Mesenteric fat pad (tissue), 1 donor: Measurements from ENCODE around the gene NEDD4L. TPM values are rescaled to one million over a fixed set of nuclear protein-coding genes. Genes with fewer than 3 reads are reported as not detected.
"Not testable (repeated sequence)": the region's sequence is repeated elsewhere in the genome, so short reads cannot be mapped to it uniquely, and the experiment has no call there.

Source experiments
- DNase-seq: peaks from one replicate; pipeline ENCODE4 v3.0.0-alpha.2; 2020; ENCODE audit warnings: low spot score
- total RNA-seq: library from RNA; stranded (reverse); fragmentation: NEBNext Ultra II Directional; extraction: Animal tissue kit (Norgen Biotek cat#: 25700); gene quantifications from one replicate; pipeline ENCODE4 v1.2.1, GENCODE V29; 2021
- donor health status: DM: yes; HTN: yes; CAD: no.

The NEDD4L gene
- total RNA-seq, 1 donor from 2014 or later = 43.7 TPM

DNA sequence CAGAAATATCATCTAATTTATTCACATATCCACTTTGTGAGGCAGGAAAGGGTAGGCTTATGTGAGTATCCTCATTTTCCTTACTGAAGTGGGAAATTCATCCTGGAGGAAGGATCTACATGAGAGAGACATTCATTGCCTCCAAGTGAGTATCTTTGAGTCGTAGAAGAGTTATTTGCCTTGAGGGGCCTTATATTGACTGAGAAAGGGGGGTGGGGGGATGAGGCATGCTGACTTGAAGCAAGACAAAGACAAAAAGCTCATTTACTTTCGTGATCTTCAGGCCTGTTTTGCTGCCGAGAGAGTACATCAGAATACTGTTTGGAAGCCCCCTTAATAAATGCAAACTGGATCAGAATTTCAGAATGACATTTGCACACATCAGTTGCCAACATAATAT lies 17.6 kb upstream of the NEDD4L start:
- no peak for DNase-seq

DNA sequence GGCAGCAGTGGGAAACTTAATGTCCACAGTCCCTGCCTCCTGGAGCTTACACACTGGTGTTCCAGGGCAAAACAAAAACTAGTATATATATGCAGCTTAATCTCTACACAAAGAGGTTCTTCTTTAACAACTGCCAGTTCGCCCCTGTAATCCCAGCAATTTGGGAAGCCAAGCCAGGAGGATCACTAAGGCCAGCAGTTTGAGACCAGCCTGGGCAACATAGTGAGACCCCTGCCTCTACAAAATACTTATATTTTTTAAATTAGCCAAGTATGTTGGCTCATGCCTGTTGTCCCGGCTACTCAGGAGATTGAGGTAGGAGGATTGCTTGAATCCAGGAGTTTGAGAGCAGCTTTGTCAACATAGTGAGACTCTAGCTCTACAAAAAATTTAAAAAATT lies 17.2 kb upstream of the NEDD4L start:
- no peak for DNase-seq

DNA sequence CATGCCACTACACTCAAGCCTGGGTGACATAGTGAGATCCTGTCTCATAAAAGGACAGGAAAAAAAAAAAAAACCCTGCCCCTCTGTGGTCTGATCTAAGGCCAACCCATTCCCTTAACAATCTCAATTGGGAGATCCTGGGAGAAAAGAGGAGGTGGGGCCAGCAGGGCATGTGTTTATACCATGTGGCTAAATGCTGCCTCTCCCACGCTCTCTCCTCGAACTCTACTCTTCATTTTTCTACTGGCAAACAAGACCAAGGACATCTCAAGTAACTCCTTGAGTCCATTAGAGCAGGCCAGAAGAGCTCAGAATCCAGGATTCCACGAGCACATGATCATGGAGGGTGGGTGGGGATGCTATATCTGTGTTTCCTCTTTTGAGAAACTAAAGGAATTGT lies 16.7 kb upstream of the NEDD4L start:
- no peak for DNase-seq

DNA sequence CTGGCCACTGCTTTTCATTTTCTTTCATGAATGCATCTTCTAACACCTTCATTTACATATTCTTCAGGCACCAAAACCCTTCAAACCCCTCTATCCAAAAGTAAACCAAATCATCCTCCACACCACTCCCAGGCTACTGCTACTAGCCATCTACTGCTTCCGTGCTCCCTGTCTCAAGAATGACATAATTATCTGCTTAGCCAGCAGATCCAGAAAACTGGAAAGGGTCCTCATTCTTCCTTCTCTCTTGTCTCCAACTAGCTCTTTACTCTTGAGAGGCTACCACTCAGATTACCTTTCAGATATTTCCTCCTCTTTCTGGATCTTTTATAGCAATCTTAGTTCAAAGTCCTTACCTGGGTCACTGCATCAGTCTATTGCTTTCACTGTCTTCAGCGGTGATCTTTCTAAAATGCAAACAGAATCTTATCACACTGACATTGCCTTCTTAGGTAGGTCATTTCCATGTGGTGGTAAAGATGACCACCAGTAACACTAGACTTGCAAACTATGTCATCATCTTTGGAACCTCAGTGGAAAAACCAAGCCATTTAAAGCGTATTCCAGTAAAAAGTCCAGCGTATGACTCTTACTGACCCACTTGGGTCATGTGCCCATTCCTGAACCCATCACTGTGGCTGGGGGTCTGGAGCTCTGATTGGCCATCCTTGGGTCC lies 15.8 kb upstream of the NEDD4L start:
- no peak for DNase-seq

DNA sequence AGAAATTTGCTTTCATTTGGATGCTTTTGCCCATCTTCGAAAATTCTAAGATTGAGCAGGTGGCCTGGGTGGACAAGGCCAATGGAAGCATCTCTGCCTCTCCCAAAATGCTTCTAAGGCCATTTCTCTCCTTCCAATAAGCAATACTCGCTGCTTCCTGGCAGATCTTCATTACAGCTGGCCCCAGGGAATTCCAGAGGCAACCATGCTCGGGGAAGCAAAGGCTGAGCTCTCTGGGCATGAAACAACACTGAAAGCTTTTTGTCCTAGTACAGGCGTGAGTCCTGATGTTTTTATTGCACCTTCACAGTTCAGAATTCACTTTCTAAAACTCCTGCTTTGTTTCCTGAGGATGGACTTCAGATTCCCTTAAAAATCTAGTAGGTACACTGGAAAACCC lies 11.8 kb upstream of the NEDD4L start:
- no peak for DNase-seq

DNA sequence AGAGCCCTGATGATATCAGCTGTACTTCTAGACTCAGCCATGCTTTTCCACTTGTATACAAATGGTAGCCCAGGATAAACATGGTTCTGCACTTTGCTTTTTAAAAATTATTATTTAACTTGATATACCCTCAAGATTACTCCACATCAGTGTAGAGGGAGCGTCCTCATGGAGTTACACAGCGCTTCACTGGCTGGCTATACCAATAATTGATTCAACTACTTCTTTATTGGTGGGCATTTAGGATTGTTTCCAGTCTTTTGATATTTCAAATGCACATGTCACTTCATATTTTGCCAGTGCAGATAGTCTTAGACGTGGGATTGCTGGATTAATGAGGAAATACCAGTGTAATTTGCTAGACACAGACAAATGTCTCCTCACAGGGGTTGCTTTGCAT lies 10.8 kb upstream of the NEDD4L start:
- DNase-seq = no peak

DNA sequence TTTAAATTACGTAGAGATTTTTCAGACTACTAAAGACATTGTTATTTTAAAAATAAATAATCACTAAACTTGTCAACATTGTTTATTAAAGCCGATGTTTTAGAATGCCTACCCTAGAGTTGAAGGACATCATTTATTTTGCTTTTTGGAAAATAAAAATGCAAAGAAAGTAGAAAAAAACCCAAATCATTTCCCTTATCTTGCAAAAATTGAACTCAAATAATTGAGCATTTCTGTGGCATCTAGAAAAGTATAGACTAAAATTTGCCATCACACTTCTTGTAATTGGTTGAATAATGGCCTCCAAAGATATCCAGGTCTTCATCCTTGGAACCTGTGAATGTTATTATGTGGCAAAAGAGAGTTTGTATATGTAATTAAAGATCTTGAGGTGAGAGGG lies 9.7 kb upstream of the NEDD4L start:
- DNase-seq = no peak

DNA sequence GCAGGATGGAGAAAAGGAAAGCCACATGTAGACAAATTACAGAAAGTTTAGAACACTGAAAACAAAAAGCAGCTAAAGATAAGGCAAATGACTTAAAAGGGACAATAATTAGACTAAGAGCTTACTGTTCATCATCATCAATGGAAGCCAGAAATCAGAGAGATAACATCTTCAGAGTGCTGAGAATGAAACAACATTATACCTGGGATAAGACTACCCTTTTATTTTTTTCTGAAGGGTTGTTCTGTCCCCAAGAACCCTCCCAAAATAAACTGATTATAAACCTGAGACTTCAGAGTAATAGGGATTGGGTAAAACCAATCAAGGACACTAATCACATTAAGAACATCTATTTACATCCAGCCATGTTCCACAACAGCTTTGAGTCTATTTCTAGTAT lies 6.9 kb upstream of the NEDD4L start:
- DNase-seq = no peak

DNA sequence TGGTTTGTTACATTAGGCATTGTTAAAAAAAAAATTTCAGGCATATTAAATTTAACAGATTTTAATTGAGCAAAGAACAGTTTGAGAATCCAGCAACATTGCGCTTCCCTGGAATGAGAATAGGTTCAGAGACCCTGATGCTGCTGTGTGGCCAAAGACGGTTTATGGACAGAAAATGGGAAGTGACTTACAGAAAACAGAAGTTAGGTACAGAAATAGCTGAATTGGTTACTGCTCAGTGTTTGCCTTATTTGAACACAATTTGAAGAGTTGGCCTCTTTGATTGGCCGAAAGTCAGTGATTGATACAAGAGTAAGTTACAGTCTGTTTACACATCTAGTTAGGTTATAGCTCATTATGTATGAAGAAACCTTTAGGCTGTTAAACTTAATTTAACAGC lies 6.0 kb upstream of the NEDD4L start:
- DNase-seq = no peak

DNA sequence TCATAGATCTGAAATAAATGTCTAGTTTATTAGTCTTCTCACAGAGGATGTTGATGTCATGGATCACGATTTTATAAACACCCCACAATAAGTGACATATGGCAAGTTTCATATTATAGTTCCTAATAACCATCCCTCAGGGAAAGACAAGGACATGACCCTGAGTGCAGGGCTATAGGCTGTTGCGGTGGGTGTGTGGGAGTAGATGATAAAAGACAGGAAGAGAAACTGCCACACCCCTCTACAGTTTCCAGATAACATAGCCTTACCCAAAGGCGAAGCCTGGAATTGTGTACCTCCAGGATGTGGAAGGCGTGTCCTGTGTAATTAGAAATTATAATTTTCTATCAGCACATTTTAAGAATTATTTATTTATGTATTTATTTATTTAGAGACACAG lies 2.4 kb upstream of the NEDD4L start:
- DNase-seq = no peak

DNA sequence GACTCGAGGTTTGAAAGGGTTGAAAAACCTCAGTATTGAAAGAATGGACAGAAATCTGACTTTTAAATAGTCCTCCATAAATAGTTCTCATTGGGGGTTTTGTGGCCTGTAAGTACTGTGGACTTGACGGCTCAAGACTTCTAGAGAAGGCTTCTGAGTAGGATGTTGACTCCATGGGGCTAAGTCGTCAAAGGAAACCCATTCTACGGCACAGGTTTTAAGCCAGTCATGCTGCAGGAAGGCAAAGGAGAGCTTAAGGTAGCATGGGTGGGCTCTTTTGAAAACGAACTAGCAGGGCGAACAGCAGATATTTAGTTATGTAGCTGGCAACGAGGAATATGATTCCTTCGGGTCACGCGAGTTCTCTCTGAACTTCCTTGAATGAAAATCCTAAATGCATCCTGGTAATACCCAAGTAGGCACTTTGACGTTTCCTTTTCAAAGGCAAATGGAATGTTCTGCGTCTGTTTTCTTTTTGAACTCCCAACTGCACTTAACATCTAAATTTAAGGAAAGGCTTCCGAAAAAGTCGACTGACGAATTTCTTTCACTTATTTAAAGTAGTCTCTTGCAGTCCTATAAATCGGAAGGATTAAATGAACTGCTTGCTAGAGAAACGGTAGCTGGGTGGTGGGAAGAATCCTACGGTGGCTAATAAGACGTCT lies 1.1 kb upstream of the NEDD4L start:
- DNase-seq = no peak

DNA sequence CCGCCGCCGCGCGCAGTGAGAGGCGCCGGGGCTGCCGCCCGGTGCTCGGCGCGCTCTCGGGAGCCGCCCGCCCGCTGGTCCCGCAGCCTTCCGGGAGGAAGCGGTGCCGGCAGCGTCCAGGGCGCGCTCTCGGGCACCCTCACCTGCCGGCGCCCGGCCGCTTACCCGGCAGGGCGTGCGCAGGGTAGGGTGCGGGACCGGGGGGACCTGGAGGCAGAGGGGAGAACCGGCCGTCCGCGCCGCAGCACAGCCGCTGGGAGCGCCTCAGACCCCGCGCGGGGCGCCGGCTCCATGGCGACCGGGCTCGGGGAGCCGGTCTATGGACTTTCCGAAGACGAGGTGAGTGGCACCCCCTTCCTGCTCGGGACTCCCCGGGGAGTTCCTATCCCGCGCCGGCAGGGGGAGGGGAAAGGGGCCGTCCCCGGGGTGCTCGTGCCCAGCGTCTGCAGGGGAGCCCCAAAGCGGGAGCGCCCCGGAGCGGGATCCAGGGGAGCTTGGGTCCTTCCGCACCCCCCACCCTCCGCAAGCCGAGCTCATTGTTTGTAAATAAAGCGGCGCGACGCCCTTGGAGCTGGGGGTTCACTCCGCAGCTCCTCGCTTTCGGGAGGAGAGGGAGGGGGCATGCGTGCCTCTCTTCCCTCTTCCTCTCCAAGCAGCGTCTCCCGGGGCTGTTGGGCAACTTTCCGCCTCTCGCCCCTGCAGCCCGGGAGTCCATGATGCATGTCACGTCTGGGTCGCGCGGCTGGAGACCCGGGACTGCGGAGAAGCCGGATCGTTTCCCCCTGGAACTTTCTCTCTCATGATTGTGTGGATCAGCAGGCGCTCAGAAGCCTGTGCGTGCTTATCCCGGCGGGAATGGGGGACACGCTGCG lies 580 bp downstream of the NEDD4L start:
- DNase-seq = no peak

DNA sequence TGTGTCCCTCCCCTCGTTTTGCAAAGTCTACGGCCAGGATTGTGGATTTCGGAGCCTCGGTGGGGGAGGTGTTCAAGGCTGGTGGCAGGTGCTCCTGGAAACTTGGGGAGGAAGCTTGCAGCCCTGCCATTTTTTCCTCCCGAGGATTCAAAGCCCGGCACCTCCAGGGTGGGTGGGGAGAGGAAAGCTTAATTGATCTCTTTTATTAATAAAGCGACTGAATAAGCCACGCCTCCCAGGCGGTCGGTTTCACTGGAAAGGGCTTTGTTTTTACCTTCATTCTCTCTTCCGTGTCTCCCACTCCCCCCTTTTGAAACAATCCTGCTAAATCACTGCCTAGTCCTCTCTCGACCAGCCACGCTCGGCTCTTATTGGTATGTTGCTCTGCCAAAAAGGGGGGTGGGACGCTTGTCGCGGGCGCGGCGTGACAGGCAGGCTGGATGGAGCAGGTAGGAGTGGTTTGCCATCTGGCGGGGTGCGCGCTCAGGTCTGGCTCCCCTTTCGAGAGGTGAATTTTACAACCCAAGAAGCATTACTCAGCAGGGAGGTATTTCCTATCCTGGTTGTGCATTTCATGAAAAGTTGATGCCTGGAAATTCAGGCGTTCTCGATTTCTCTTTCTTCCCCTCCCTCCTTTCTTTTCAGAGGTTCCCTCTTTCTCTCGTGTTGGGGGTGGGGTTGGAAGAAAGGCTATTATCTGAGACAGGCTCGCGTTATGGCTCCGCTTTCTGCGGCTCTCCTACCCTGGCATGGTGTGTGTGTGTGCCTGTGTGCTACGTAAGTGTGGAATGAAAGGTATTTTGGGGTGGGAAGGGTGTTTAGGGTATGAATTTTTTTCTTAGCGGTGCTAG lies 1.4 kb downstream of the NEDD4L start:
- DNase-seq = no peak

DNA sequence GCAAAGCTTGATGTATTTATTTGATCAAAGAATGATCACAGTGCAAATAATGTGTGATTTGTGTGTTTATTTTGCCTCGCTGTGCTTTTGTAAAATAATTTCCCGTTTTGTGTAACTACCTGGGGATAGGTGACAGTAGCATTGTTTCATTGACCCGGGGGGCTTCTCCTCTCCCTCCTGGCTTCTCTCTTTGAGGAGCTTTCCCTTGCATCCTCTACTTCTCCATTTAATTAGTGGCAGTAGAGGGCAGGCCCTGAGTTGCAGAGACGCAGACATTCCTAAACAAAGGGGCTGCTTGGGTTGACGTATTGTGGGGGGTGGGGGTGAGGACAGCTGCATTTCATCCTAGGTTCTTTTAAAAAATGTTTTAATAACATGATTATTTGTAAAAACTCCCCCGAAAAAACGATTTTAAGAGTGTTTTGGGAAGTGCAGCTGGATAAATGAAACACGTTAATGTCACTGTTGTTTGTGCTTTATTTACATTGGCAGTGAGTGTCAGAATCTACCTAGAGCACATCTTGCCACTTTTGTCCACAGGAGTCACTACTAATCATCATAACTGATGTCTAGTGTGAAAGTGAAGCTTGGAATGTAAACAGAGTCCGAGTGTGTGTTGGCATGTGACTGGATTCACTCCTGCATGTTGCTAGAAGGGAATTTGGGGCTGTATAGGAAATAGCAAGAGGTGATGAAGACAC lies 2.2 kb downstream of the NEDD4L start:
- DNase-seq = no peak

DNA sequence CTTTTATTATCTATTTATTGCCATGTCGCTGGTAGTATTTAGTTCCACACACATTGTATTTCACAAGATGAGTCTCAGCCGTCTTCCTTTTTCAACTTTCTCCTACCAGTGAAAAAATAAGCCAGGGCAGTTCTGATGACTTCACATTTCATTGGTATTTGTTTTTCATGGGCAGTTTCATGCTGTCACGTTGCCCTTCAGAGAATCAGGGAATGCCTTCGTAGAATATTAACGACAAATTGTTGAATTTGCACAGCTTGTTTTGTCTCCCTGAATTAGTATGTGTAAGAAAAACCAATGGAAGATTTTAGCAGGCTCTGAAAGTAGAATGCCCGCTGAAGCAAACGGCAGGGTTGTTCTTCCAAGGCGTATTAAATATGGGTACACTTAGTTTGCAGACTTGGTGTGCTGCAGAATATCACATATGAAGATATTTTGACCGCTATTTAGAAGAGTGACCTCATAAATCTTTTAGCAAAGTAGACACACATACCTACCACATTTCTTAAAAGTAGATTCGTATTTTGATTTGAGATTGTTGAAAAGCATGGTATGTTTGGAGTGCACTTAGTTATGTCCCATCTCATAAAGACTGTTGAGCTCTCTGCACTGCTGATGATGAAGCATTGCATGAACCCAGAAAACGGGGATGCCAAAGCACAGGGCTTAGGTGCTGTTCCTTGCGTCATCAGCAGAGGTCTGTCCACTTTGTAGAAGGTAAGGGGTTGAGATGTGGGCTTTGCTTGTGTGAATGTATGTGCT lies 2.9 kb downstream of the NEDD4L start:
- DNase-seq = no peak

DNA sequence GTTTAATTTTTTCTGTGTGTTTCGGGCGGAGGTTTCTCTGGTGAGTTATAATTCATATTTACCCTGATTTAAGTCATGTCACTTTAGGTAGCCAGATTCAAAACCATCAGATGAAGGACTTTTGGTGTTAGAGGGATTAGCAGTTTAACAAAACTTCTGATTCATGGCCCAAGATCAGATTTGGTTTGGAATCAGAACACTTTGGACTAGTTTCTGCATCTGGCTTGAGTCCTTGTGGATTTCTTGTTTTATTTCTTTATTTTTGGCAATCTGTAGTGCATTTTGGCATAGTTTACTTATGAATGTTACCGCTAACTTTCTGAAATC lies 3.5 kb downstream of the NEDD4L start:
- DNase-seq = no peak

DNA sequence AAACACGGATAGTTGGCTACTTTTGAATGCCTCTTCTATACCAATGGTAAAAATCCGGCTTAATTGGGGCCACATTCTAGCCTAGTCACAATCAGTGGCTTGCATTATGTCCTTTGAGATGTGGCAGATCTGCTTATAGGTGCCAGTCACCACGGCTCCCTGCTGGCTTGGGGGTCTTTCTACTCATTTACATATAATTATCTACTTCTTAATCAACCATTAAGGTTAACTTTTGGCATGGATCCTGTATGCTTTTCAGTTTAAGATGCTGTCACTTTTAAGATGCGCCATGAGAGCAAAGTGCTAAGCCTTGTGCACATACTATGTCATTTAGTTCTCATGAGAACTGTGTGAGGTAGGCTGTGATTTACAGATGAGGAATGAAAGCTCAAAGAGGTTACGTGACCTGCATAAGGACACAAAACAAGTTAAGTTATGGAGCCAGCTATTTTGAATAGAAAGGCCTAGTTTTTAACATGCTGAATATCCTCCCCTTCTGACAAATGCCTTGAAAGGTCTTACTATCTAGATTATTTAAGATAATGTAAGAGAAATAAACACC lies 4.1 kb downstream of the NEDD4L start:
- DNase-seq = no peak

DNA sequence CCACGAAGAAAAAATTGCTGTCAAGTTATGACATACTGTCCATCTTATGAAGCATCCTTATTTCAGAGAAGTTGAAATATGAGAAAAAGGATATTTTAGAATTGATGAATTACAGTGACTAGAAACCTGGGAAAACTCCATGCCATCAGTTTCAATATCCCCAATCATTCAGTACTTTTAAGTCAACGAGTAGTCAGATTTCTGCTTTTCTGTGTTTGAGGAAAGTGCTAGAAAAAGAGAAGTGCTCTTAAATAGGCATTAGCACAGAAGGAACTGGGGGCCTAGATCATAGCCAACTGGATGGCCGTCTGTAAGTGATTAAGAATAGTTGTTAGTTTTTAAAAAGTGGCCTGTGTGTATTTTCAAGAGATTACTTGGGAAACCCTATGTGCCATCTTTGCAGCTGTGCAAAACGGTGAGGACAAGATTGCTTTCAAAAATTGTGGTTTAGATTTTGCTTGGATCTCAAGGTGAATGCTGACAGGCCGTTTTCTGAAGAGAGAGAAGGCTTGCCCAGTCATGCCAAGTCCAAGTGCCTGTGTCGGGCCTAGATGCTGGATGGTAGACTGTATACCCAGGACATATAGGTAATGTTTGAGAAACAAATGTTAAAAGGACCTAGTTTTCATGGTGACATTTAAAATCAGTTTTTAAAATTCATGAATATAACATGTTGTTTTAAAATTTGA lies 5.1 kb downstream of the NEDD4L start:
- DNase-seq = no peak

DNA sequence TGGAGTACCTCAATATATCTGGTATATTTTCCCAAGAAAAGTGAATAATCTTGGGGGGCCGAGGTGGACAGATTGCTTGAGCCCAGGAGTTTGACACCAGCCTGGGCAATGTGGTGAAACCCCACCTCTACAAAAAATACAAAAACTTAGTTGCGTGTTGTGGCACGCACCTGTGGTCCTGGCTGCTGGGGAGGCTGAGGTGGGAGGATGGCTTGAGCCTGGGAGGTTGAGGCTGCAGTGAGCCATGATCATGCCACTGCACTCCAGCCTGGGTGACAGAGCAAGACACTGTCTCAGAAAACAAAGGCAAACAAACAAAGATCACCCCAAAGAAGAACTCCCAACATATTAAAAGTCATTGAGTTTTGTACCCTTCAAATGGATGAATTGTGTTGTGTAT lies 6.9 kb downstream of the NEDD4L start:
- DNase-seq = not testable (repeated sequence)
